ENCODE results near the gene PGLYRP3. TPM values are rescaled to one million over a fixed set of nuclear protein-coding genes. Genes with fewer than 3 reads are reported as not detected.

Gene PGLYRP3
- total and polyA plus RNA-seq, 2 of the 13 experiments (the other 11 are each of a cell fraction or from before 2014, with no cell fraction given): not detected

- no peak overlapping the region for H3K9ac ChIP-seq (ENCODE audit: insufficient read depth, low read depth, low read length)
- H3K4me3 ChIP-seq (replicated peaks in 1 of 3; ENCODE audit: insufficient read depth in 1 of 3, low read depth in 2 of 3, low read length in 3 of 3): no peak overlapping the region
- ChIA-PET POLR2A (no interaction called here), CTCF (ENCODE audit: low intra/inter-chr PET ratio, low total read pairs) (no interaction called here)
- H4K20me1 ChIP-seq (ENCODE audit: insufficient read depth, low read length): no peaks in the 10 kb centered on the region
- no peak overlapping the region for H3K4me2 ChIP-seq (ENCODE audit: low read depth, low read length)
- no peaks in the 10 kb centered on the region for H3K36me3 ChIP-seq (replicated peaks in 1 of 2; ENCODE audit: control insufficient read depth in 1 of 2, insufficient read depth in 2 of 2, low read length in 2 of 2)
- H3K27me3 ChIP-seq (ENCODE audit: control insufficient read depth in 1 of 2, insufficient read depth in 2 of 2, low read length in 2 of 2): peaks cover 2 to 4% of the 10 kb centered on the region in 2 experiments; a peak in 2 of 5 replicates
- TF ChIP-seq UBTF (CRISPR knock-in tag; IDR thresholded peaks at IDR 0.05) (no peak), U2AF1 (optimal IDR thresholded peaks at IDR 0.05; ENCODE audit: low read depth, low read length) (no peak), SRSF4 (IDR thresholded peaks at IDR 0.05; ENCODE audit: low read depth, low read length, poor library complexity, severe bottlenecking) (no peak), SIX4 (CRISPR knock-in tag; IDR thresholded peaks at IDR 0.05) (no peak), ZNF382 (CRISPR knock-in tag; IDR thresholded peaks at IDR 0.05; ENCODE audit: borderline replicate concordance) (no peak), ZNF121 (CRISPR knock-in tag; IDR thresholded peaks at IDR 0.05) (no peak), MYNN (CRISPR knock-in tag; IDR thresholded peaks at IDR 0.05; ENCODE audit: low read depth) (no peak), BATF2 (CRISPR knock-in tag; IDR thresholded peaks at IDR 0.05) (no peak), ZMAT3 (CRISPR knock-in tag; conservative IDR thresholded peaks at IDR 0.05) (no peak)
- WGBS (ENCODE audit: low lambda C conversion rate): 3% methylated on average over 5 of the region's 5 CpGs
- no TSS peak for BruUV-seq (replicated peaks)
- no peaks in the 10 kb centered on the region for H3K9me3 ChIP-seq (ENCODE audit: low read length)
- no peak for DNase-seq (ENCODE audit: low spot score)
- in situ Hi-C loops (cut with HindIII; ENCODE audit: extremely low pct_ligation_motif_present, low pct_unique_long_range_greater_than_20kb) (no loop called here), intact Hi-C loops (cut with micrococcal nuclease; ENCODE audit: unreplicated experiment) (no loop called here)
- FAIRE-seq: no peak
- H3K79me2 ChIP-seq (ENCODE audit: insufficient read depth, low read length): no peaks in the 10 kb centered on the region
- H3K4me1 ChIP-seq (ENCODE audit: insufficient read depth, low read length): no peaks in the 10 kb centered on the region
- ATAC-seq: no peak
- H2AFZ ChIP-seq (ENCODE audit: low read length): no peak overlapping the region
- H3K27ac ChIP-seq (ENCODE audit: extremely low read length, insufficient read depth, low read length): no peak overlapping the region
These were observed 30.4 kb upstream of the PGLYRP3 start for GRCh38 chr1:153343040-153343681.
